ENCODE data around the gene TBC1D22A.

GRCh38 chr22:46857142-46857884, 94.9 kb downstream of the TBC1D22A start:
- TF ChIP-seq POLR2A (IDR thresholded peaks at IDR 0.05) (no peak), CTCF (IDR thresholded peaks at IDR 0.05) (no peak)

All from right lobe of liver (tissue), 4 donors.